Osteoblast (primary cell): ENCODE measurements around the gene PLA2G5. TPM values are rescaled to one million over a fixed set of nuclear protein-coding genes. Genes with fewer than 3 reads are reported as not detected.

ENCODE experiments used
- DNase-seq: peaks from one replicate; pipeline ENCODE4 v3.0.0; 2011; ENCODE audit warnings: low spot score, mixed read lengths; ENCODE audit not compliant: insufficient read length; ENCODE audit errors: missing footprints
- H2AFZ ChIP-seq: 2 replicates; pipeline ENCODE4 v1.6.0; 2011; ENCODE audit warnings: mild to moderate bottlenecking, low read length
- H3K27ac ChIP-seq: 2 replicates; pipeline ENCODE4 v1.5.1; 2011; ENCODE audit warnings: mild to moderate bottlenecking, low read depth, low read length, moderate library complexity
- H3K27me3 ChIP-seq: 2 replicates; pipeline ENCODE4 v1.6.0; 2012; ENCODE audit warnings: mild to moderate bottlenecking, control low read depth, inconsistent platforms, low read length, moderate library complexity; ENCODE audit not compliant: insufficient read depth
- H3K36me3 ChIP-seq: 2 replicates; pipeline ENCODE4 v1.5.1; 2011; ENCODE audit warnings: mild to moderate bottlenecking, low read length, control low read depth, moderate library complexity; ENCODE audit not compliant: insufficient read depth
- H3K4me1 ChIP-seq: 2 replicates; pipeline ENCODE4 v1.5.1; 2011; ENCODE audit warnings: mild to moderate bottlenecking, low read length, control low read depth, moderate library complexity; ENCODE audit not compliant: insufficient read depth
- H3K4me2 ChIP-seq: 2 replicates; pipeline ENCODE4 v1.6.0; 2011; ENCODE audit warnings: mild to moderate bottlenecking, low read length; ENCODE audit not compliant: insufficient read depth
- H3K4me3 ChIP-seq: fragments of 200-600 bp; sonication (generic); 3 replicates; pipeline ENCODE4 v1.5.1; 2012; ENCODE audit warnings: mild to moderate bottlenecking, low read length, inconsistent platforms; ENCODE audit not compliant: insufficient read depth
- H3K79me2 ChIP-seq: 2 replicates; pipeline ENCODE4 v1.6.0; 2012; ENCODE audit warnings: mild to moderate bottlenecking, low read length, control low read depth, inconsistent platforms; ENCODE audit not compliant: insufficient read depth
- H3K9me3 ChIP-seq: 2 replicates; pipeline ENCODE4 v1.5.1; 2011; ENCODE audit warnings: low read depth, low read length, control low read depth
- H4K20me1 ChIP-seq: 2 replicates; pipeline ENCODE4 v1.6.0; 2012; ENCODE audit warnings: mild to moderate bottlenecking, low read length, control low read depth; ENCODE audit not compliant: insufficient read depth
- CTCF ChIP-seq: IDR thresholded peaks from 2 replicates; pipeline ENCODE4 v1.5.1; 2011; ENCODE audit warnings: mild to moderate bottlenecking, low read depth, low read length, moderate library complexity; ENCODE audit errors: extremely low read depth
- total RNA-seq: library from RNA; depleted of rRNA; stranded (reverse); fragments of >200 nt; gene quantifications from 2 replicates; pipeline ENCODE4 v1.2.3, GENCODE V29; 2012

PLA2G5 gene
- total RNA-seq, 1 donor, result 2.9 TPM

GRCh38 chr1:20114021-20114648 lies 44.1 kb downstream of the PLA2G5 start:
- no peak for DNase-seq
- H2AFZ ChIP-seq, result no peak overlapping the region
- no peak overlapping the region for H3K4me3 ChIP-seq
- no peaks in the 10 kb centered on the region for H3K9me3 ChIP-seq
- no peak overlapping the region for H3K27ac ChIP-seq
- no peaks in the 10 kb centered on the region for H4K20me1 ChIP-seq
- TF ChIP-seq CTCF, result no peak
- H3K79me2 ChIP-seq, result no peaks in the 10 kb centered on the region
- H3K36me3 ChIP-seq, result no peaks in the 10 kb centered on the region
- H3K27me3 ChIP-seq, result peaks cover 9% of the 10 kb centered on the region
- H3K4me1 ChIP-seq, result peaks cover 2% of the 10 kb centered on the region
- H3K4me2 ChIP-seq, result no peak overlapping the region

GRCh38 chr1:20115479-20115878 lies 45.5 kb downstream of the PLA2G5 start:
- Histone ChIP-seq H4K20me1 (no peaks in the 10 kb centered on the region), H3K79me2 (no peaks in the 10 kb centered on the region), H3K36me3 (no peaks in the 10 kb centered on the region), H3K4me1 (peaks cover 2% of the 10 kb centered on the region), H3K4me3 (no peak overlapping the region), H3K27me3 (peaks cover 10% of the 10 kb centered on the region), H2AFZ (no peak overlapping the region), H3K9me3 (no peaks in the 10 kb centered on the region), H3K27ac (no peak overlapping the region), H3K4me2 (no peak overlapping the region)
- no peak for DNase-seq
- TF ChIP-seq CTCF, result no peak

GRCh38 chr1:20115916-20116315 lies 45.9 kb downstream of the PLA2G5 start:
- H3K27me3 ChIP-seq, result peaks cover 13% of the 10 kb centered on the region
- H3K27ac ChIP-seq, result no peak overlapping the region
- no peak overlapping the region for H3K4me2 ChIP-seq
- no peaks in the 10 kb centered on the region for H3K36me3 ChIP-seq
- no peak for TF ChIP-seq CTCF
- H4K20me1 ChIP-seq, result no peaks in the 10 kb centered on the region
- H3K4me3 ChIP-seq, result no peak overlapping the region
- H3K9me3 ChIP-seq, result no peaks in the 10 kb centered on the region
- no peak for DNase-seq
- no peak overlapping the region for H2AFZ ChIP-seq
- no peaks in the 10 kb centered on the region for H3K4me1 ChIP-seq
- H3K79me2 ChIP-seq, result no peaks in the 10 kb centered on the region

- H3K4me1 ChIP-seq, result no peaks in the 10 kb centered on the region
- H3K4me3 ChIP-seq, result no peak overlapping the region
- H3K36me3 ChIP-seq, result no peaks in the 10 kb centered on the region
- no peak overlapping the region for H2AFZ ChIP-seq
- H4K20me1 ChIP-seq, result no peaks in the 10 kb centered on the region
- no peaks in the 10 kb centered on the region for H3K79me2 ChIP-seq
- peaks cover 20% of the 10 kb centered on the region for H3K27me3 ChIP-seq
- H3K4me2 ChIP-seq, result no peak overlapping the region
- TF ChIP-seq CTCF, result no peak
- no peaks in the 10 kb centered on the region for H3K9me3 ChIP-seq
- H3K27ac ChIP-seq, result no peak overlapping the region
- DNase-seq, result no peak
Measured at GRCh38 chr1:20117236-20117635, 47.2 kb downstream of the PLA2G5 start.
